Measurements from ENCODE around the gene BCOR.
A peak's percentile ranks its signal among the peaks of the same experiment; 100 is the strongest.

BCOR gene

DNA sequence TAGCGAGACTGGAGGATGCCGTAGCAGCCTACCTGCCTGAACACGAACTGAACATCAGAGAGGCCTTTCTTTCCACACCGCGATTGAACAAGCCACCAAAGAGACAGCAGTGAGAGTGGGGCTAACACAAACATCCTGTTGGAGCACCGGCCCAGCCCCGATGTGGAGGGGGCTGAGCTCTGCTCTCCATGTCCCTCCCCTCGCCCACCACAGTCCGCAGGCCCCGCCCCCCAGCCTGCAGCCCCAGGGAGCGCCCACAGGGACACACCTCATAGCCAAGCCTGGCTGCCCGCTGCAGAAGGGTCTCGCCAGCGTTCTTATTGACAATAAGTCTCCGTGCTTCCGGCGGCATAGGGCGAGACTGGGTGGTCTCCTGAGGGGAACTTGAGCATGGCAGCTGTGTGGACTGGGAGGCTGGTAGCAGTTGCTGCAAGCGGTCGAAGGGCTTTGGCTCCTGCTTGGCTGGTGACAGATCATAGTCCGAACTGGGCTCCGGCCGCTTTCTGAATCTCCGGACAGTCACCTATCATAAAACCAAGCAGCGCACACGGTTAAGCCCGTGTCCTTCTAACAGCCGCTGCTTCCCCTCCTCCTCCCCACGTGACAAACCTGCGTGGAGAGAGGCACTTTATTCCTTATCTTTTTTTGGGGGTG, 35.8 kb downstream of the BCOR start:
- Mint-ChIP-seq H3K27ac (peak overlapping the region; percentile 45), H3K4me3 (no peak overlapping the region), H3K36me3 (ENCODE audit: low read depth) (peaks cover 45% of the 10 kb centered on the region), H3K9me3 (no peaks in the 10 kb centered on the region), H3K4me1 (ENCODE audit: low read depth) (peaks cover 32% of the 10 kb centered on the region), H3K27me3 (ENCODE audit: low read depth) (no peaks in the 10 kb centered on the region)
- DNase-seq (ENCODE audit: low spot score): no peak

DNA sequence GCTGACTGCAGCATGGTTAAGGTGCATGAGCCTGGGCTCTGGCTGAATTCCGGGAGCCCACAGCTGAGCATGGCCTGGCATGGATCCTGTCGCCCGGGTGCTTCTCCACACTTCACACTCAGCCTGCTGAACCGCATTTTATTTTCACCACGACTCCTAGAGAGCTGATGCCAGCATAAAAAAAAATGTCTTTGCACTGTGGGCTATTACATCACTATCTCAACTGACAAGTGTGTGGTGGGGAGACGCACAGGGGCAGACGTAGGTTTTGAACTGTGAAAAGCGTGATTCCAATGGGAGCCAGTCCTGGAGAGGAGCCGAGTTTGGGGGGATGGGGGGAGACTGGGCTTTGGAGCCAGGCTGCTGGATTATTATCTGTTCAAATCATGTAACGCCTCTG, 36.8 kb downstream of the BCOR start:
- peaks cover 23% of the 10 kb centered on the region for H3K4me1 Mint-ChIP-seq (ENCODE audit: low read depth)
- H3K27me3 Mint-ChIP-seq (ENCODE audit: low read depth): no peaks in the 10 kb centered on the region
- peaks cover 52% of the 10 kb centered on the region for H3K36me3 Mint-ChIP-seq (ENCODE audit: low read depth)
- peak overlapping the region; percentile 36 for H3K27ac Mint-ChIP-seq
- H3K9me3 Mint-ChIP-seq: no peaks in the 10 kb centered on the region
- DNase-seq (ENCODE audit: low spot score): no peak
- H3K4me3 Mint-ChIP-seq: no peak overlapping the region

DNA sequence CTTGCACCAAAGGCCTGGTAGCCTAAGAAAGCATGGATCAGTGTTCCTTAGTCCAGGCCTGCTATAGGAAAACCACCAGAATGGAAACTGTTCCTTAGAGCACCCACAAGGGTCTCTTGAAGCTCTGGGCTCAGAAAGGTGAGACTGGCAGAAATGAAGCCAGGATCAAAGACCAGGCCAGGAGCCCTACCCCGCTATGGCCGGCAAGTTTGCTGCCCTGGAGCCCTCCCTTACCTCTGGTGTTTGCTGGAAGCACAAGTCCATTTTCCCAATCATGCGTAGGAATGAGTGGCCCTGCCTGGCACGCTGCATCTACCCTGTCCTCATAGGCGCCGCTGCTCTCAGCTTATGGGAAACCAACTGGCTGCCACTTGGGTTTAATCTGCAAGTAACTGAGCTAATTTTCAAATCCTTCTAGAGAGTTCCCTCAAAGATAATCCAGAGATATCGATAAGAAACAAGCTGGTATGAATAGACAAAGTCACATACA, 37.4 kb downstream of the BCOR start:
- H3K27me3 Mint-ChIP-seq (ENCODE audit: low read depth): no peaks in the 10 kb centered on the region
- peaks cover 54% of the 10 kb centered on the region for H3K36me3 Mint-ChIP-seq (ENCODE audit: low read depth)
- peaks cover 17% of the 10 kb centered on the region for H3K4me1 Mint-ChIP-seq (ENCODE audit: low read depth)
- no peaks in the 10 kb centered on the region for H3K9me3 Mint-ChIP-seq
- no peak overlapping the region for H3K27ac Mint-ChIP-seq
- DNase-seq (ENCODE audit: low spot score): no peak
- no peak overlapping the region for H3K4me3 Mint-ChIP-seq

GRCh38 chrX:40058719-40059118, 39.0 kb downstream of the BCOR start:
- Mint-ChIP-seq H3K27ac (no peak overlapping the region), H3K4me1 (ENCODE audit: low read depth) (peaks cover 6% of the 10 kb centered on the region), H3K36me3 (ENCODE audit: low read depth) (peaks cover 56% of the 10 kb centered on the region), H3K27me3 (ENCODE audit: low read depth) (no peaks in the 10 kb centered on the region), H3K9me3 (peaks cover 5% of the 10 kb centered on the region), H3K4me3 (no peak overlapping the region)
- DNase-seq (ENCODE audit: low spot score): no peak

GRCh38 chrX:40057405-40057804, 40.4 kb downstream of the BCOR start:
- Mint-ChIP-seq H3K36me3 (ENCODE audit: low read depth) (peaks cover 65% of the 10 kb centered on the region), H3K27me3 (ENCODE audit: low read depth) (no peaks in the 10 kb centered on the region), H3K9me3 (peaks cover 13% of the 10 kb centered on the region), H3K4me3 (no peak overlapping the region), H3K27ac (no peak overlapping the region), H3K4me1 (ENCODE audit: low read depth) (peaks cover 3% of the 10 kb centered on the region)
- DNase-seq (ENCODE audit: low spot score): no peak

DNA sequence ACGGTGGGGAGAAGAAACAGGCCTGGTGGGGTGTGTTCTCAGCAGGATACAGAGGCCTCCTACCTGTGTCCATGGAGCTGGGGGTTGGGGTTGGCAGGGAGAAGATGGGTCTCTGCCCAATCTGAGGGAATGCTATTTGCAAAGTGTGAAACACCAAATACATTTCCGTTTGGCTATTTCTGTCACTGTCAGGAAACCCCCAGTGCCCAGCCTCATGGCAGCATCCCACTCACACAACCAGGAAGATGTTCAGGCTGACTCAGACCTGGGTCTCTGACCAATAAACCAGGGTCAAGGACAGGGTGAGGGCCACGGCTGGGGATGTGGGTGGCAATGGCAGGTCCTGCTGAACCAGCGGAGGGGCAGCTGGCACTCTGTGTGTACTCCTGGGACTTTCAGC, 41.3 kb downstream of the BCOR start:
- Mint-ChIP-seq H3K4me1 (ENCODE audit: low read depth) (no peaks in the 10 kb centered on the region), H3K27ac (no peak overlapping the region)

GRCh38 chrX:40055495-40055894, 42.3 kb downstream of the BCOR start:
- H3K27me3 Mint-ChIP-seq (ENCODE audit: low read depth): no peaks in the 10 kb centered on the region
- peaks cover 24% of the 10 kb centered on the region for H3K9me3 Mint-ChIP-seq
- H3K36me3 Mint-ChIP-seq (ENCODE audit: low read depth): peaks cover 77% of the 10 kb centered on the region

More for the DNA sequence above, 41.3 kb downstream of the BCOR start:
- DNase-seq (ENCODE audit: low spot score): no peak
- Mint-ChIP-seq H3K36me3 (ENCODE audit: low read depth) (peaks cover 72% of the 10 kb centered on the region), H3K9me3 (peaks cover 19% of the 10 kb centered on the region), H3K4me3 (no peak overlapping the region), H3K27me3 (ENCODE audit: low read depth) (no peaks in the 10 kb centered on the region)

GRCh38 chrX:40054793-40055192, 43.0 kb downstream of the BCOR start:
- no peak for DNase-seq (ENCODE audit: low spot score)
- Mint-ChIP-seq H3K4me1 (ENCODE audit: low read depth) (no peaks in the 10 kb centered on the region), H3K27me3 (ENCODE audit: low read depth) (no peaks in the 10 kb centered on the region), H3K36me3 (ENCODE audit: low read depth) (peaks cover 80% of the 10 kb centered on the region), H3K27ac (peak overlapping the region; percentile 26), H3K9me3 (peaks cover 24% of the 10 kb centered on the region), H3K4me3 (no peak overlapping the region)

More at GRCh38 chrX:40055495-40055894, 42.3 kb downstream of the BCOR start:
- H3K4me1 Mint-ChIP-seq (ENCODE audit: low read depth): no peaks in the 10 kb centered on the region
- no peak overlapping the region for H3K4me3 Mint-ChIP-seq
- no peak overlapping the region for H3K27ac Mint-ChIP-seq
- no peak for DNase-seq (ENCODE audit: low spot score)

GRCh38 chrX:40050532-40050931, 47.2 kb downstream of the BCOR start:
- Mint-ChIP-seq H3K36me3 (ENCODE audit: low read depth) (peaks cover 84% of the 10 kb centered on the region), H3K27ac (no peak overlapping the region), H3K9me3 (peaks cover 36% of the 10 kb centered on the region), H3K27me3 (ENCODE audit: low read depth) (no peaks in the 10 kb centered on the region), H3K4me1 (ENCODE audit: low read depth) (no peaks in the 10 kb centered on the region), H3K4me3 (no peak overlapping the region)
- no peak for DNase-seq (ENCODE audit: low spot score)

GRCh38 chrX:40049084-40049641, 48.6 kb downstream of the BCOR start:
- DNase-seq (ENCODE audit: low spot score): no peak
- Mint-ChIP-seq H3K4me3 (no peak overlapping the region), H3K9me3 (peaks cover 35% of the 10 kb centered on the region), H3K27ac (no peak overlapping the region), H3K4me1 (ENCODE audit: low read depth) (no peaks in the 10 kb centered on the region), H3K36me3 (ENCODE audit: low read depth) (peaks cover 73% of the 10 kb centered on the region), H3K27me3 (ENCODE audit: low read depth) (no peaks in the 10 kb centered on the region)

- H3K27me3 Mint-ChIP-seq (ENCODE audit: low read depth): no peaks in the 10 kb centered on the region
- H3K9me3 Mint-ChIP-seq: peaks cover 23% of the 10 kb centered on the region
- no peak for DNase-seq (ENCODE audit: low spot score)
- peaks cover 56% of the 10 kb centered on the region for H3K36me3 Mint-ChIP-seq (ENCODE audit: low read depth)
- no peak overlapping the region for H3K27ac Mint-ChIP-seq
- H3K4me3 Mint-ChIP-seq: no peak overlapping the region
- no peaks in the 10 kb centered on the region for H3K4me1 Mint-ChIP-seq (ENCODE audit: low read depth)
These were observed 50.3 kb downstream of the BCOR start for GRCh38 chrX:40047485-40047884.

DNA sequence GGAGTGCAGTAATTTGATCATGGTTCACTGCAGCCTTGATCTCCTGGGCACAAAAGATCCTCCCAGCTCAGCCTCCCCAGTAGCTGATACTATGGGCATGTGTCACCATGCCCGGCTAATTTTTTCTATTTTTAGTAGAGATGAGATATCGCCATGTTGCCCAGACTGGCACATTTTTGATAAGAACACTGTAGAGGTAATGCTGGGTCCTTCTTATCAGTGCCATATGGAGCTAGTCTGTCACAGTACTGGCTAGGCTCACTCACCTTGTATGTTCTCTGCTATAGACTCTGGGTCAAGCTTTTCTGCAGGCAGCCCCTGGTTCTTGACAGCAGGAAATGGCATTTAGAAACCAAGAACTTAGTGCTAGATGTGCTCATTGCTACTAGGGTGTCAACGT, 53.9 kb downstream of the BCOR start:
- H3K36me3 Mint-ChIP-seq (ENCODE audit: low read depth): peaks cover 21% of the 10 kb centered on the region
- H3K27ac Mint-ChIP-seq: no peak overlapping the region
- H3K9me3 Mint-ChIP-seq: peaks cover 6% of the 10 kb centered on the region
- no peak overlapping the region for H3K4me3 Mint-ChIP-seq
- DNase-seq (ENCODE audit: low spot score): no peak
- H3K4me1 Mint-ChIP-seq (ENCODE audit: low read depth): peaks cover 24% of the 10 kb centered on the region
- no peaks in the 10 kb centered on the region for H3K27me3 Mint-ChIP-seq (ENCODE audit: low read depth)

DNA sequence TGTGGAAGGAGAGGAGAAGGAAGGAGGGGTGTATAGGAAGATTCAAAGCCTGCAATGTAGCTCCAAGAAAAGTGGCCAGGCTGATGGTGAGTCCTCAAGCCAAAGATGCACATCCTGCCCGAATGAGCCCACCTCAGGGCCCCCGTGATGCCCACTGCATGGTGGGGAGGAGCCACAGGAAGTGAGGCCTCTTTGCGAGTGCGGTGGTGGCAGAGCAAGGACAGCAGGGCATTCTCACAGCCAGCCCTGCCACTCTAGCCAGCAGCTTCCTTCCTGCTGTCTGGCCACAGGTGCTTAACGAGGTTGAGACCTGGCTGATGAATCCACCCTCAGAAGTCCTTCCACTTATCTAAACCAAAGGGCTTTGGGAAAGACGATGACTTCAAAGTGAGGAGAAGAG, 55.8 kb downstream of the BCOR start:
- peak overlapping the region; percentile 24 for H3K4me3 Mint-ChIP-seq
- no peak for DNase-seq (ENCODE audit: low spot score)
- H3K27ac Mint-ChIP-seq: peak overlapping the region; percentile 48
- peaks cover 24% of the 10 kb centered on the region for H3K4me1 Mint-ChIP-seq (ENCODE audit: low read depth)
- H3K9me3 Mint-ChIP-seq: no peaks in the 10 kb centered on the region
- peaks cover 4% of the 10 kb centered on the region for H3K36me3 Mint-ChIP-seq (ENCODE audit: low read depth)
- no peaks in the 10 kb centered on the region for H3K27me3 Mint-ChIP-seq (ENCODE audit: low read depth)

- Mint-ChIP-seq H3K4me1 (ENCODE audit: low read depth) (peaks cover 24% of the 10 kb centered on the region), H3K9me3 (no peaks in the 10 kb centered on the region), H3K36me3 (ENCODE audit: low read depth) (peaks cover 2% of the 10 kb centered on the region), H3K27me3 (ENCODE audit: low read depth) (no peaks in the 10 kb centered on the region), H3K4me3 (peak overlapping the region; percentile 41), H3K27ac (peak overlapping the region; percentile 48)
- DNase-seq (ENCODE audit: low spot score): no peak
These were observed 56.9 kb downstream of the BCOR start for GRCh38 chrX:40040686-40041461.

Measured in T-helper 2 cell treated with Interferon-gamma antibody and Interleukin-4, amounts not matched to agents 5 μg/mL and 100 μg/mL, for 36 hours (primary cell).